Activated gamma-delta T cell (primary cell): ENCODE results near the gene RALB.
"Not testable (repeated sequence)": the region's sequence is repeated elsewhere in the genome, so short reads cannot be mapped to it uniquely, and the experiment has no call there.

Experiments used
- DNase-seq: peaks from one replicate; lab custom pipeline; 2025; lab: John Stamatoyannopoulos, UW

The RALB gene

DNA sequence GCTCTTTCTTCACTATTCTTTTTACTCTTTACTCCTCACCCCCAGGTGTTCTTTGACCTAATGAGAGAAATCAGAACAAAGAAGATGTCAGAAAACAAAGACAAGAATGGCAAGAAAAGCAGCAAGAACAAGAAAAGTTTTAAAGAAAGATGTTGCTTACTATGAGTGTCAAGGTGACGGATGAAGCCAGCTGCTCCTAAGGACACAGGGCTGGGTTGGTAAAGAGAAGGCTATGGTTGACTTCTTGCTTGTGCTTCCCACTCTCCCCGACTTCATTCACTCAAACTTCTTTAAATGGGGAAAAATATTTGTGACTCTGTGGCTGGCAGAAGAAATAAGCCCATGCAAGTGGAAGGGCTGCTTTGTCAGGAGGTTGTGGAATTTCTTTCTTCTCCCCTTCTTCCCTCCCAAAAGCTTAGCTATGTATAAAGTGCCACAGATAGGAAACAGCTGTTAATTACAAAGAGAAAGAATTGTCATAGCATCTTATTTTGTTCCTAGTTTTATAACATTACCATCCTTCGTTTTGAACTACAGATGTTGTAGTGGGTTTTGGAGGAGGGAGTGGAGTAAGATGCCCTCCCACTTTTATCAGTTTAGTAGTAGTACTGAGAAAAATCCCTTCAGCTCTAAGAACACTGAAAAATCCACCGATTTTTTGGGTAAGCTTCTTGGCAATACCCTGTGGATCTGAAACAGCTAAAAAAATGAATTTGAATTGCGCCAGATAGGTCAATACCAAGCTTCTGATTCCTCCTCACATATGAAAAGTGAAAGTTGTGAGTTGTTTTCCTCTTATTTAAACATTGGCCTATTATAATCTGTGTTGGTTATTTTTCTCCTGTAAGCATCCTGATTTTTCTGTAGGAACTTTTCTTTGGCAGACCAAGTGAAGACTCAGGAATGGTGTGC, 40.7 kb downstream of the RALB start:
- DNase-seq: no peak

DNA sequence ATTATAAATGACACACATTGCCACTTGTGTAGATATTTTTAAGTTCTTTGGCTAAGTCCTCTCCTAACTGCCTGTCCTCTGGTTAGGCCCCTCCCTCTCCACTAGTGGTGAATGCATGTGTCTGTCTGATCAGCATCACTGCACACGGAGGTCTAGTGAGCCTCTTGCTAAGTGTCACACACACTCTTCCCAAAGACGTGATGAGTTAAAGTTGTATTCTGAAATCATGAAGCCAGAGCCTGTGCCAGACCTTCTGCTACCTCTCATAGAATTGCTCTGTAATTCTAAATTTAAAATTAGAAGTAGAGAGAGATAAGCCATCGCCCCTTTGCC, 41.3 kb downstream of the RALB start:
- no peak for DNase-seq

DNA sequence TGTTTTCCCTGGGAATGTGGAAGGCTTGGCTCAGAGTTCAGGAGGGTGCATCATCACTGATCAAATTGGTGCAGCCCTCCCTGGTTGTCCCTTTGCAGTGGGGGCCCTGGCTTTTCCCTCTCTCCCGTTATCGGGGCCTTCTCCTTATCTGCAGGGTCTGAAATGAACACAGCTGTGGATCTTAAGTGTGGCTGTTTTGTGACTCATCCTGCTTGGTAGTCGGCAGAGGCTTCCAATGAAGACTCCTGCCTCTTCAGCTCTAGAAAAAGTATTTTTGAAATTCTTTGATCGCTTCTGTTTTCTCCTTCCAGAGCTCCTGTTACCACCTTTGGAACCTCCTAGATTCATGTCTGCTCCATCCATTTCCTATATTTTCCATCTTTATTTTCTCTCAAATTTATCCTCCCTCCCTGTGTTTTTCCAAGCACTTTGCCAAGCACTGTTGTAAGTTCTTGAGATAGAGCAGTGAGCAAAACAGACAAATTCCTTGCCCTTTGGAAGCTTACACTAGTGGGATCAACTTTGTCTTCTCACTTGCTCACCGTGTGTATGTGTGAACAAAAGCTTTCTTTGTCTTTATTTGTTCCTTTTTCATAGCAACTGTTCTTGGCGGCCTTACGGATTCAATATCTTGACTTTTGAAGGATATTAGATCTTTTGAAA, 45.7 kb downstream of the RALB start:
- DNase-seq: no peak

DNA sequence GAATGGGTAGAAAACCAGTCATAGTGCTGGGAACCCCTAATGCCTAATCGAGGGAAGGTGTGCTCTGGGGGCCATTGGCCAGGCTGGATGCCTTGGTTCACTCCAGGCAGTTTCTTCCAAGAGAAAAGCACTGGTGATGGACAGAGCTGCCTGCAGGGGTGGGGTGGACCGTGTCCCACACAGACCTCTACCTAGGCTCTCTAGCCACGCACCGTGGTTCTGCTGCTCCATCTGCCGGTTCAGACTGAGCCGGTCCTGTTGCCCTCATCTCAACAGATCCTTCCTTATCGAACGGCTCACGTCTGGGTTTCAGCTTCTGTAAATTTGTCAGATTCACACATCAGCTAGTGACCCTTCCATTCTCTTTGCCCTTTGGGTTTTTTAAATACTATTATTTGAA, 46.4 kb downstream of the RALB start:
- DNase-seq: no peak

DNA sequence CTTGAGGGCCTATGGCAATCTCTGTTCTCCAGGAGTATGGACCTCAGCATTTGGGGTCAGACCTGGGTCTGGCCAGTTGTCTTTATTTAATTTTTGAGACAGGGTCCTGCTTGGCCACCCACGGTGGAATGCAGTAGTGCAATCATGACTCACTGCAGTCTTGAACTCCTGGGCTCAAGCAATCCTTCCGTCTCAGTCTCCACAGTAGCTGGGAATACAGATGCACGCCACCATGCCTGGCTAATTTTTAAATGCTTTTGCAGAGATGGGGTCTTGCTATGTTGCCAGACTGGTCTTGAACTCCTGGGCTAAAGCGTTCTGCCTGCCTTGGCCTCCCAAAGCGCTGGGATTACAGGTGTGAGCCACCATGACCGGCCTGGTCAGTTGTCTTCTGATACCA, 46.9 kb downstream of the RALB start:
- DNase-seq: no peak

DNA sequence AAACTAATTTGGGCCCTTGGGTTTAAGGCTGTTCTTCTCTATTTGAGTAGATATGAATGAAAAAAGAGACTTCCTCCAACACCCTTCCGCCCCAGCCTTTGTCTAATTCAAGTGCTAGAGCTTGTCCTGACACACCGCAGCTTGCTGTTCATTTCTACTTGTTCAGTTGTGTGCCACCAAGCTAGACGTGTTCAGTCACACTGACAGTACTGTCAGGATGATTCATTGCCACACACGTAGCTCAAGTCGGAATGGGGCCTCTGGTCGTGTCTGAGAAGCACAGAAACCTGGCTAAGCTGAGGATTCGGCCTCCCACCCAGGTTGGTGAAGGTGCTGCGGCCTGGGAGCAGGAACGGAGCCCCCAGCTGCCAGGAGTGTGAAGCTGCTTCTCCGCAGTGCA, 47.7 kb downstream of the RALB start:
- DNase-seq: no peak

DNA sequence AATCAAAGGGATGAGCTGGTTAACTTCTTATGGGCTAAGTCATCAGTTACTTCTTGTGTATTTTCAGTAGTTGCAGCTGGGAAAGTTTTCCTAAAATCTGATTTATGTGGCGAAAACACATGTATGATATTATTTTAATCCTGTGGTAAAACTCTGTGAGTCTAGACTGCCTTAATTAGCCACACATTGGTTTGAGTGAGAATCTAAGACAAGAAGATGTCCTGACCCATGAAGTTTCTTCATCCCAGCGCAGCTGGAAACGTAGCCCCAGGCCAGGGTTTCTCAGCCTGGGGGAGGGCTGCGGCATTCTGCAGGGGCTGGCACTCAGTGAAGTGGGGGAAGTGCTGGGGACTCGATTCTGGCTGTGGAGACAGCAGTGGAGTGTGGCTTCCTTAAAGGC, 48.6 kb downstream of the RALB start:
- no peak for DNase-seq

DNA sequence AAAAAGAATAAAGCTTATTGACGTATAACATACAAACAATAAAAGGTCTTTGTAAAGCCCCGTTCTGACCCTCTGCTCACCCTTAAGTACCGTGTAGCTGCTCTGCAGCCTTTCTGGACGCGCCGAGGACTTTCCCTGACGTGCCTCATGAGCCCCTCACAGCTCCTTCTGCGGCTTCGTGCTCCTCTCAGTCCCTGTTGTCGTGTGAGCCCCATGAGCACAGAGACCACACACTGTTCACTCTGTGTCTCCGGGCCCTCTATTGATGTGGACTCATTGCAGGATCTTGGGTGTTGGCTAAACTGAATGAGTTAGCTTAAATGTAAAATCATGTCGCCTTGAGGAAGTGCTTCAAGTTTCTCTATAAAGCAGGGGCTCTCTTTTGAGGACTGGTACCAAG, 49.6 kb downstream of the RALB start:
- DNase-seq: no peak

DNA sequence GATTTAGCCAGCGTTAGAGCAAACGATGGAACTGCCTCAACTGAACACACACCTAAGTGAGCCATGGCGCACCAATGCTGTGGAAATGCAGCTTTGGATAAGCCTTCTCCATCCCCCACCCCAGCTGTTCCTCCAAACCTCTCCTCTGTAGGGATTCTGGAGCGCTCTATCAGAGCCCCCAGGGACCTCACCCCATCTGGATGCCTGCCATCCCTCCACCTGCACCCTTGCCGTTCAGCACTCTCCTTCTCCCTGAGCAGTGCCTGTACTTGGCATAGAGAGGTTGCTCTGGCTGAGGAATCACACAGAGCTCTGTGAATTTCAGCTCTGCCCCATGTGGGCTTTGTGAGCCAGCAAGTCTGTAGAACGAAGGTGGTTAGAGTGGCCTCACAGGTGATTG, 50.5 kb downstream of the RALB start:
- DNase-seq: no peak

DNA sequence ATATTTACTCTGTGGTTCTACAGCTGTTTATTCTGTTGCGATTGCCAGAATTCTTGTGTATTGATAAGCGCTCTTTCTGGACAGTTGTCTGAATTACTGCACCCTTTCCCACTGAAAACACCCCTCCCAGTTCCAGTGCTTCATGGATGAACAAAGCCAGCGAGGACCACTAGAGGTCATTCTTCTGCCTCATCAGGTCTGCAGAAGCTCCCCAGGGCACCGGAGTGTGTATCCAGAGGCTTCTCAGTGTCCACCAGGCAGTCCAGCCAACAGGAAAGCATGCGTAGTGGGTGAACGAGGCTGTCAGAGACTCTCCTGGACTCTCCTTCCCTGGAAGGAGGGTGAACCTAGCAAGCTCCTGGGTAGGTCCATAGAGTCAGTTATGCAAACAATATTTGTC, 52.6 kb downstream of the RALB start:
- DNase-seq: no peak

DNA sequence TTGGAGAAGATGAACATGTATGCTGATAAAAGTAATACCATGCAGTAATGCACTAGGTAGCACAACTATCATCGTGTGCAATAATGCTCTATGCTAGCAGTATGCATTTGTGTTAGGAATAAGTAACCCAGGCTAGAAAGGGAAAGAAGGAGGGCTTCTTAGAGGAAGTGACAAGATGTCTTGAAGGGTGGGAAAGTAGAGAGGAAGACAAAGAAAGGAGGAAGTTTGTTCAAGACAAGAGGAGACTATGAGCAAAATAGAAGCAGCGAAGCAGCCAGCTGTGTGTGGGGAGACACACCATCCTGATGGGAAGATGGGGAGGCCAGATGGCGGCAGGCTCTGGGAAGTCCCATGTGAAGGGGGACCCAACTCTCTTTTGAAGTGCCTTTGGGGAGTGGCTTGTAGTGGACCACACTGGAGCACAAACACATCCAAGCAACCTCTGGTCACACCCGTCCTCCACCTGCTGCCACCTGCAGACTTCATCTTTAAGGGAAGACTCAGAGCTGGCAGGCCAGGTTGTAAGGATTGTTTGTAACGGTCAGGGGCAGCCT, 53.4 kb downstream of the RALB start:
- no peak for DNase-seq

DNA sequence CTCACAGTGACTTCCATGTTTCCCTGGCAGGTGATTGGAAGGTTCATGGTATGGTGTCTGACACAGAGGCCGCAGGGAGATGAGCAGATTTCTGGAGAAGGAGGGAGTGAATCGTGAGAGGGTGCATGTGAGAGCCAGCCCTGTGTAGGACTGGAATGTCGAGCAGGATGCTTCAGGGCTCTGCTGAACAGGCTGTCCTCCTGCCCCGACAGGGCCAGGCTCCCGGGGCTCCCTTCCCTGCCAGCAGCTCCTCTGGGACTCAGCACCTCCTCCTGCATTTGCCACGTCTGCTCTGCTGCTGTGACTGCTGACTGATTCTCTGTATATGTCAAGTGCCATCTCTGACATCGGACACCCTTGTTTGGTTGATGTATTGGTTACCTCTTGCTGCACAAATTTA, 54.8 kb downstream of the RALB start:
- no peak for DNase-seq

DNA sequence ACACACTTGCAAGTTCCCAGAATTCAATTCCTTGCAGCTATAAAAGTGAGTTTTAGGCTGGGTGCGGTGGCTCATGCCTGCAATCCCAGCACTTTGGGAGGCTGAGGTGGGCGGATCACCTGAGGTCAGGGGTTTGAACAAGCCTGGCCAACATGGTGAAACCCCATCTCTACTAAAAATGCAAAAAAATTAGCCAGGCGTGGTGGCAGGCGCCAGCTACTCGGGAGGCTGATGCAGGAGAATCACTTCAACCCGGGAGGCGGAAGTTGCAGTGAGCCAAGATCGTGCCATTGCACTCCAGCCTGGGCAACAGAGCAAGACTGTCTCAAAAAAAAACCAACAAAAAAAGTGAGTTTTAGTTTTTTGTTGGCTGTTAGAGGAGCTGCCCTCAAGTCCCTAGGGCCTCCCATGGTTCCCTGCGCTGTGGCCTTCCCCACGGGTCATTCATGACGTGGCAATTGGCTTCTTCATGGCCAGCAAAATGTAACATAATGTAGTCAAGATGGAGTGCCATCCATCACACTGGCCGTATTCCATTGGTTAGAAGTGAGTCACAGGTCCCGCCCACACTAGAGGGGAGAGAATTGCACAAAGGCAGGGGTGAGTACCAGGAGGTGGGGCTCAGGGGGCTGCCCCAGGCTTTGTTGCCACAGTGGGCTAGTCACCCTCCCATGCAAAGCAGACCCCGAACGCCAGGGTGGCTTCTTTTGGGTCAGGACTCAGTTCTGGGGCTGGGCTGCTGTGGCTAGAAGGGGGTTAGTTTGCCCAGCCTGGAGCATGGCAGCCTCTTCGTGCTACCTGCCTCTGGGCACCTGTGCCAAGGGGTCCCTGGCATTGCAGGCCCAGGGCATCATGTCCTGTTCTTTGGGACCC, 55.6 kb downstream of the RALB start:
- DNase-seq: no peak

DNA sequence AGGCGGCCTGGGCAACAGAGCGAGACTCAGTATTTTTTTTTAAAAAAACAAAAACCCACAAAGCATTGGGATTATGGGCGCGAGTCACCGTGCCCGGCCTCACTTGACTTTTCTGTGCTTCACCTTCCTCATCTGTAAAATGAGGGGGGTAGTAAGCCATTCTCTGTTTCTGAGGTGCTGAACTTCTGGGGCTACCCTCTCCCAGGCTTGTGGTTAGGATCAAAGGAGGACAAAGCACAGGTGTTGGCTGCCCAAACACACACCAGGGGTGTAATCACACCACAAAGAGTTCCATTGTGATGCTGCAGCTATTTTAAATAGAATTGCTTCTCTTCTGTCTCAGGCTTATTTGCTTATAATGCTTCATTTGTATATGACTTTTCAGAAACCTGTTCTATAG, 57.5 kb downstream of the RALB start:
- no peak for DNase-seq

DNA sequence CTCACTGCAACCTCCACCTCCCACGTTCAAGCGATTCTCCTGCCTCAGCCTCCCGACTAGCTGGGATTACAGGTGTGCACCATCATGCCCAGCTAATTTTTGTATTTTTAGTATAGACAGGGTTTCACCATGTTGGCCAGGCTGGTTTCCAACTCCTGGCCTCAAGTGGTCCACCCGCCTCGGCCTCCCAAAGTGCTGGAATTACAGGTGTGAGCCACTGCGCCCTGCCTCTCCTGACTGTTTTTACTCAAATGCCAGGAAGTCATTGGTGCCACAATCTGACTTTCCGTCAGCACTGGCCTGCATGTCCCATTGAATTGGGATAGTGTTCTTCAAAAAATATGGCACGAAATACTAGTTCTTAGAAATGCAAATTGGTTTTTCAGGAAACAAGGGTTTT, 58.2 kb downstream of the RALB start:
- DNase-seq: not testable (repeated sequence)

DNA sequence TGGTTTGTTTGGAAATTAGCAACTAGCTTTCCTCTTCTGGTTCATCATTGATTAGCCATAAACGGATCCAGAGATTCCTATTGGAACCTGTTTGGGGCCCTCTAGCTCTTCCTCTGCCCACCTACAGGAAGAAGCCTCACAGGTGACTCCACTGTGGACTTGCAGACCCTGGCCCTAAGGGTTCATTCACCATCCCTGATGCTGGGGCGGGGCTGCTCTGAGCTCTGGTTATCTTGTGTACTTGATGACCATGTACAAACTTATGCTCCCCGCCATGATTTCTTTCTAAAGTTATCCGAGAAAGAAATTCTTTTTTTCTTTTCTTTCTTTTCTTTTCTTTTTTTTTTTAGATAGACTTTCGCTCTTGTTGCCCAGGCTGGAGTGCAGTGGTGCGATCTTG, 59.4 kb downstream of the RALB start:
- DNase-seq: no peak

DNA sequence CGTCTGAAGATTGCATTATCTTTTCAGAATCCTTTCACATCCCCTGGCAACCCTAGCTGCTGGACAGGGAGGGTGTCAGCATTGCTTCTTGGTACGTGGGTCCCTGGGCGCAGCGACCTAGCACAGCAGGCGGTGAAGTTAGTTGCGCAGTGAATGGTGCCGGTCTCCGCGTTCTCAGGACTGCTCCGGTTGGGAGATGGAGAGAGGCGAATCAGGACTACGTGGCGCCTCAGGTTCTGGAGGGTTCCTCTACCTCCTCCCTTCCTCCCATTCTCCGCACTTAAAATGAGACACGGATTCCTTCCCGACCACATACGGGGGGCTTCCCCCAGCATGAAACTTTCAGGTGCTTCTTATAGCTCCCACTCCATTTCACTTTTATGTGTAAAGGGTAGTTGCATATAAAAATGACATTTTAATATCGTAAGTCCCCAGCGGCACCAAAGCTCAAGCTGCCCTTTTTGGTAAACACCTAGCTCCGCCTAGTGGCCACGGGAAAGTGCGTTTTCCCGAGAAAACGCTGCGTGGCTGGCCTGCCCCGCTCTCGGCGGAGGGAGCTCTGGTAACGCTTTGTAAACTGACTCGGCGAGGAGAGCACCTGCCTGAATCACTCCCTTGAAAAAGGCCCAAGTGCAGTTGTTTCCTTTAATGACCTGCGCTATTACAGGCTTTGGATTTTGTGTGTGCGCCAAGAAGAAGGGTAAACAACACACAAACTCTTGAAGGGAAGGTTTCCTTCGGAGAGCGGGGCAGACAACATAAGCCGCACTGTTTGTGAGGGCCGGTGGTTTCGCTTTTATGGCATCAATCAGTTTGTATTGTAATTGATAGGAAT, 60.4 kb downstream of the RALB start:
- peak; percentile 11 for DNase-seq

DNA sequence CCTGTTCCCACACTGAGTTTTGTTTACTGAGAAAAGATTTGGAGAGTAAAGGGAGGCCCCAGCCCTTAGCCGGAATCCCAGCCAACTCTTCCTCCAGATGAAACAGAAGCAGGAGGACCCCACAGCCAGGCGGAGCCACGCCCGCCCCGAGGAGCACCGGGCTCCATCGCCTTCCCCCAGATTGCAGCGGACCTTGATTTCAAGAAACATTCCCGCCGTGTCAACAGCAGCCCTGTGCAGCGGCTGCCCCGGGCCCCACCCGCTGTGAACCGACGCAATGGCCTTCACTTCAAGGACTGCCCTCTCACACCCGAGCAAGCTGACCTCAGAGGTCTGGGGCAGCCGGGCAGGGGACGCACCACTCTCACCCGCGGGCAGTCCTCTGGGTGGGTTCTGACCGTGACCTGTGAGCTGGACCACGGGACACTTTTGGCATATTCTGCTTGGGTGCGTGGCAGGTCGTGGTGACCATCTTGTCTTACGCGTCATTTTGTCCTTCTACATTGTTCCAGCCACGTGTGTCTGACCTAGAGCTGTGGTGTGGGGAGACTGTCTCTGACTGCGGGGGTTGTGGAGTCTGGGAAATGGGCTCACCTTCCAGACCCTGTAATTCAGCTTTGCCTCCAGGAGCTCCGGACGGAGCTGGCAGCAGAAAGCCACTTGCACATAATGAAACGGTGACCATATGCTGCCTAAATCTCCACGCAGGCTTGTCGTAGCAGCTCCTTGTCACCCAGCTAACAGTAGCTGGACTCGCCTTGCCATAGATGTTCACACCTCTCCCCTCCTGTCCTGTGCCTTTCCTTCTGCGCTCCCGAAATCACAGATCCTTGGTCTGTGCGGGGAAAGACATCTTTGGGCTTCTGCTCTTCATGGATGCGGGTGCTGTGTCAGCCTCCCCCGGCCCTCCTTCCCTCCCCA, 61.3 kb downstream of the RALB start:
- DNase-seq: no peak

DNA sequence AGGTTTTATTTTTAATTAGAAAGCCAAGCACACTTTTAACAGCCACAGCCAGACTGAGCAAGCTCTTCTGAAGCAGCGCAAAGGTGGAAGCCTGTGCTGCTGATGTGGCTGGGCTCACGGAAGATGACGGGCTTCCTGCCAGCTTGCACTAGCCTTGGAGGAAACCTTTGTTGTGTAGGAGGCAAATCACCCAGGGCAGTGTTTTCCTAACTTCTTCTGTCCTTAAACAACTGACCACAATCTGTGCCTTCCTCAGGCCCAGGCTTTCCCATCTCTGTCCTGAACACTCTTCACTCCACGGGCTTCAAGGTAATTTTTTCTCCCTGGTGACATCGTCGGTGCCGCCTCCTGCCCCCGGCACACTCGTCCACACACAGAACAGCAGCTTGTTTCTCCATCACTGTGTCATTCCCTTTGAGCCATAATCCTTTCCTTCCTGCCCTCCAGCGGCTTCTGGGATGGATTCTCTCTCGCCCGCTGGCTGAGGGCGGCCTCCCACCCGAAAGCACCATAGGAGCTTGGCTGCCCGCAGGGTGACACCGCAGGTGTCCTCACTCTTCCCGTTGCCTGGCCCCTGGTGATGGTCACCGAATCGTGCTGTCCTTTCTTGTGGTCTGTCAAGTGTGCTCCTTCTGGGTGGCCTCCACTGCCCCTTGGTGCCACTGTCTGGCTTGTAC, 62.2 kb downstream of the RALB start:
- DNase-seq: no peak
